K562 (cell line): ENCODE results near the gene CSNK1G1. TPM values are rescaled to one million over a fixed set of nuclear protein-coding genes. Genes with fewer than 3 reads are reported as not detected.

Source experiments
- ATAC-seq: fragments of 200-7000 bp; cut with Tn5 transposase; 3 replicates; pipeline ENCODE4 v1.9.1; 2020; ENCODE audit warnings: moderate library complexity
- BruUV-seq: library from RNA; stranded (reverse); fragments of 400-500 nt; replicated peaks from 2 replicates; lab custom pipeline; 2021; lab: Mats Ljungman, UMichigan
- CTCF ChIA-PET: fragments of 300-600 bp; formaldehyde crosslinking; extraction: SDS; loops from one replicate; lab custom pipeline; 2021; ENCODE audit warnings: low intra/inter-chr PET ratio; lab: Yijun Ruan, JAX
- POLR2A ChIA-PET: fragments of 300-600, 350-650 bp; sonication (Branson Sonifier 250); formaldehyde crosslinking; extraction: SDS; loops from one replicate; lab custom pipeline; 2021; ENCODE audit warnings: antibody characterized with exemption, inconsistent platforms; lab: Yijun Ruan, JAX
- DNase-seq, 4 experiments: peaks; one replicate each; pipeline versions ENCODE4 v3.0.0 to v3.0.0-alpha.2; 2011 to 2018; ENCODE audit warnings: low spot score in 3 of 4, mixed read lengths in 3 of 4; ENCODE audit errors: extremely low read depth in 1 of 4
- FAIRE-seq: peaks from 2 replicates; lab custom pipeline; 2011; peaks lifted over from hg19 to GRCh38; lab: Jason Lieb, UNC
- H2AFZ ChIP-seq: 2 replicates; pipeline ENCODE4 v1.6.0; 2011; ENCODE audit warnings: low read depth, low read length, control low read depth, inconsistent platforms
- H3K27ac ChIP-seq: fragments of 200-600 bp; 3 replicates; pipeline ENCODE4 v1.8.0; 2011; ENCODE audit warnings: low read depth, mild to moderate bottlenecking, control low read depth, inconsistent platforms, low read length, moderate library complexity, mixed read lengths; ENCODE audit errors: extremely low read depth
- H3K27me3 ChIP-seq, 2 experiments: fragments of 300-600 bp in 1 of 2; 2 replicates in 1 of 2; 3 replicates in 1 of 2; pipeline versions ENCODE4 v1.6.0 to v1.8.0; 2011; ENCODE audit warnings: inconsistent platforms in 2 of 2, low read length in 2 of 2, mild to moderate bottlenecking in 1 of 2, mixed read lengths in 1 of 2, moderate library complexity in 1 of 2; ENCODE audit not compliant: control insufficient read depth in 2 of 2, insufficient read depth in 2 of 2
- H3K36me3 ChIP-seq: fragments of 300-600 bp; 3 replicates; pipeline ENCODE4 v1.8.0; 2011; ENCODE audit warnings: mild to moderate bottlenecking, low read length, inconsistent platforms; ENCODE audit not compliant: control insufficient read depth, insufficient read depth
- H3K4me1 ChIP-seq, 2 experiments: fragments of 200-600 bp in 1 of 2; replicated peaks in 1 of 2; 2 replicates in 1 of 2; 3 replicates in 1 of 2; pipeline versions ENCODE4 v1.5.1 to v1.8.0; 2011; ENCODE audit warnings: inconsistent platforms in 2 of 2, low read length in 2 of 2, mild to moderate bottlenecking in 1 of 2, mixed read lengths in 1 of 2, moderate library complexity in 1 of 2; ENCODE audit not compliant: control insufficient read depth in 2 of 2, insufficient read depth in 2 of 2
- H3K4me2 ChIP-seq: 2 replicates; pipeline ENCODE4 v1.6.1; 2011; ENCODE audit warnings: low read length, control low read depth, inconsistent platforms, mixed read lengths; ENCODE audit not compliant: insufficient read depth
- H3K4me3 ChIP-seq: fragments of 200-600 bp; sonication (generic), shearing (Covaris generic); 2 replicates; pipeline ENCODE4 v1.5.1; 2016; ENCODE audit warnings: control low read depth, inconsistent platforms
- H3K79me2 ChIP-seq: fragments of 200-600 bp; 3 replicates; pipeline ENCODE4 v1.8.0; 2011; ENCODE audit warnings: low read length, inconsistent platforms; ENCODE audit not compliant: control insufficient read depth, insufficient read depth
- H3K9ac ChIP-seq, 2 experiments: 2 replicates each; pipeline versions ENCODE4 v1.6.0 to v1.6.1; 2011; ENCODE audit warnings: low read depth in 2 of 2, low read length in 2 of 2, control low read depth in 1 of 2, inconsistent platforms in 1 of 2, mild to moderate bottlenecking in 1 of 2, mixed read lengths in 1 of 2; ENCODE audit not compliant: insufficient read depth in 1 of 2
- H3K9me1 ChIP-seq: one replicate; pipeline ENCODE4 v1.6.0; 2011; ENCODE audit warnings: inconsistent platforms, mild to moderate bottlenecking, low read length, moderate library complexity; ENCODE audit not compliant: control insufficient read depth, insufficient read depth
- H3K9me3 ChIP-seq: replicated peaks from 2 replicates; pipeline ENCODE4 v1.5.1; 2011; ENCODE audit warnings: low read depth, low read length, inconsistent platforms; ENCODE audit not compliant: control insufficient read depth, insufficient read depth
- H4K20me1 ChIP-seq: replicated peaks from 2 replicates; pipeline ENCODE4 v1.6.1; 2011; ENCODE audit warnings: low read length, inconsistent platforms, mixed read lengths; ENCODE audit not compliant: control insufficient read depth, insufficient read depth
- DNMT1 ChIP-seq: fragments of 450-650 bp; IDR thresholded peaks from 2 replicates; pipeline ENCODE4 v1.6.1; 2016; ENCODE audit warnings: antibody characterized with exemption, mild to moderate bottlenecking
- ETV6 ChIP-seq, 3 experiments: fragments of 150-350 bp in 1 of 3; sonication (generic) in 1 of 3; formaldehyde crosslinking in 1 of 3; IDR thresholded peaks; 2 replicates each; pipeline versions ENCODE4 v1.6.1 to v1.8.0; 2014 to 2022; ENCODE audit warnings: borderline replicate concordance in 2 of 3, low read depth in 2 of 3, antibody characterized with exemption in 1 of 3, low read length in 1 of 3, mild to moderate bottlenecking in 1 of 3, missing genetic modification reagents in 1 of 3
- MCM7 ChIP-seq, 2 experiments: fragments of 450-650 bp; IDR thresholded peaks; 2 replicates each; pipeline ENCODE4 v1.6.1; 2016 to 2018
- MEF2D ChIP-seq: conservative IDR thresholded peaks from 2 replicates; pipeline ENCODE4 v1.6.1; 2016; ENCODE audit warnings: low read depth, missing genetic modification characterization, missing compliant biosample characterization
- NCOR1 ChIP-seq: fragments of 450-650 bp; IDR thresholded peaks from 2 replicates; pipeline ENCODE4 v1.6.1; 2016; ENCODE audit warnings: mild to moderate bottlenecking, moderate library complexity
- PCBP2 ChIP-seq: fragments of 200-400 bp; formaldehyde crosslinking; IDR thresholded peaks from 2 replicates; pipeline ENCODE4 v1.6.1; 2018; ENCODE audit warnings: low read length, low read depth, mild to moderate bottlenecking, moderate library complexity; ENCODE audit not compliant: poor library complexity, severe bottlenecking
- PRDM10 ChIP-seq: fragments of 450-650 bp; IDR thresholded peaks from 2 replicates; pipeline ENCODE4 v1.6.1; 2018; ENCODE audit not compliant: partially characterized antibody
- RAD51 ChIP-seq: fragments of 450-650 bp; IDR thresholded peaks from 2 replicates; pipeline ENCODE4 v1.7.1; 2016; ENCODE audit warnings: low read depth, mild to moderate bottlenecking, borderline replicate concordance
- RCOR1 ChIP-seq, 2 experiments: IDR thresholded peaks; 2 replicates each; pipeline ENCODE4 v1.6.1; 2012; ENCODE audit warnings: low read depth in 2 of 2, low read length in 2 of 2, borderline replicate concordance in 1 of 2, improper control_type of control experiment in 1 of 2
- SPI1 ChIP-seq: IDR thresholded peaks from 2 replicates; pipeline ENCODE4 v1.6.1; 2011; ENCODE audit warnings: low read depth, low read length, control low read depth, borderline replicate concordance
- ZNF239 ChIP-seq: fragments of 250-450 bp; sonication (Bioruptor Pico); IDR thresholded peaks from 2 replicates; pipeline ENCODE4 v1.4.0; 2020; ENCODE audit warnings: mild to moderate bottlenecking
- ZNF431 ChIP-seq: sonication (generic); formaldehyde crosslinking; IDR thresholded peaks from 2 replicates; pipeline ENCODE4 v1.8.0; 2022; ENCODE audit warnings: mild to moderate bottlenecking, missing genetic modification reagents
- ZNF696 ChIP-seq: fragments of 250-450 bp; sonication (Bioruptor Pico); conservative IDR thresholded peaks from 2 replicates; pipeline ENCODE4 v1.4.0; 2020; ENCODE audit warnings: mild to moderate bottlenecking, moderate library complexity
- WGBS: fragments of 100-300 bp; shearing (Covaris generic); methylation state at CpG from one replicate; pipeline ENCODE4 v1.1.6; 2016; ENCODE audit warnings: low coverage, mixed read lengths; ENCODE audit not compliant: insufficient coverage; ENCODE audit errors: missing lambda C conversion rate; 5-methylcytosine and 5-hydroxymethylcytosine counted together
- in situ Hi-C: fragments of 300-500 bp; cut with MboI; formaldehyde crosslinking; loops from 4 replicates; pipeline ENCODE4 v1.15.0; 2018; ENCODE audit warnings: inconsistent platforms, mixed read lengths
- intact Hi-C: fragments of 100-400 bp; cut with micrococcal nuclease; formaldehyde crosslinking; loops from 2 replicates; pipeline ENCODE4 v1.14.2; 2022
- polyA plus RNA-seq, 8 experiments: library from polyadenylated mRNA; depleted of rRNA in 4 of 8; stranded (reverse) in 5 of 8; unstranded in 3 of 8; fragments of >200 nt; fragmentation: Nextera tagmentation in 2 of 8; fragmentation: Illumina TruSeq in 1 of 8; extraction: Ambion mirVana in 2 of 8; extraction: Trizol in 1 of 8; gene quantifications; 2 replicates each; pipeline versions ENCODE4 v1.2.1 to v1.2.3, GENCODE V29; 2011 to 2014; ENCODE audit warnings: inconsistent platforms in 1 of 8, missing spikeins in 1 of 8
- total RNA-seq, 7 experiments: library from RNA; depleted of rRNA in 6 of 7; stranded (reverse); fragments of >200 nt in 6 of 7; fragmentation: Illumina TruSeq in 2 of 7; extraction: Trizol in 2 of 7; gene quantifications; 2 replicates each; pipeline versions ENCODE4 v1.2.1 to v1.2.3, GENCODE V29; 2011 to 2021; ENCODE audit warnings: low replicate concordance in 1 of 7
- TF ChIP-seq, protein P1 (sequence below): sonication (generic); formaldehyde crosslinking; IDR thresholded peaks from 2 replicates; pipeline ENCODE4 v1.8.1; 2022; ENCODE audit warnings: missing genetic modification reagents
- TF ChIP-seq, protein P2 (sequence below): fragments of 250-450 bp; sonication (Bioruptor Pico); IDR thresholded peaks from 2 replicates; pipeline ENCODE4 v1.5.0; 2021

CSNK1G1 gene
- total and polyA plus RNA-seq, 9 of the 15 experiments (the other 6 are each of a cell fraction or from before 2014, with no cell fraction given), result 4.5 to 18.5 (median 9.5) TPM

DNA sequence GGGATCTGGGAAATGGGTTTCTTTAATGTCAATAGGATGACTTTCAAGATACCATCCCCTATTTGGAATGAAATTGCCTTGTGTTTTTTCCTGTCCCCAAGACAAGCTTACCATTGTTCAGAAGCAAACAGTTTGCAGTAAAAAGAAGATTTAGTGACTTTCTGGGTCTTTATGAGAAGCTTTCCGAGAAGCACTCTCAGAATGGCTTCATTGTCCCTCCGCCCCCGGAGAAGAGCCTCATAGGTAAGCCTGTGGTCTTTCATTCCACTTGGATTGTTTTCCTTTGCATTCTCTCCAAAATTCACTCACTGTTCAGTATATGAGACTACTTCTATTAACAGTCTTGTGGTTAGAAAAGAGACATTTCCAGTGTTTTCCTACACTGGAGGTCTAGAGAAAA lies 230.0 kb downstream of the CSNK1G1 start (continued):
- TF ChIP-seq, protein P1, sequence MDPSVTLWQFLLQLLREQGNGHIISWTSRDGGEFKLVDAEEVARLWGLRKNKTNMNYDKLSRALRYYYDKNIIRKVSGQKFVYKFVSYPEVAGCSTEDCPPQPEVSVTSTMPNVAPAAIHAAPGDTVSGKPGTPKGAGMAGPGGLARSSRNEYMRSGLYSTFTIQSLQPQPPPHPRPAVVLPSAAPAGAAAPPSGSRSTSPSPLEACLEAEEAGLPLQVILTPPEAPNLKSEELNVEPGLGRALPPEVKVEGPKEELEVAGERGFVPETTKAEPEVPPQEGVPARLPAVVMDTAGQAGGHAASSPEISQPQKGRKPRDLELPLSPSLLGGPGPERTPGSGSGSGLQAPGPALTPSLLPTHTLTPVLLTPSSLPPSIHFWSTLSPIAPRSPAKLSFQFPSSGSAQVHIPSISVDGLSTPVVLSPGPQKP (CRISPR knock-in tag), result no peak
- TF ChIP-seq ETV6 (IDR thresholded peaks at IDR 0.05; ENCODE audit: borderline replicate concordance in 1 of 2, low read depth in 2 of 2, low read length in 1 of 2) (no peak), ETV6 (CRISPR knock-in tag; IDR thresholded peaks at IDR 0.05; ENCODE audit: borderline replicate concordance) (no peak), PCBP2 (no peak), ZNF696 (CRISPR knock-in tag) (no peak), MEF2D (tag) (no peak), MCM7 (IDR thresholded peaks at IDR 0.05) (no peak), DNMT1 (no peak), ZNF431 (CRISPR knock-in tag) (no peak), SPI1 (no peak)

DNA sequence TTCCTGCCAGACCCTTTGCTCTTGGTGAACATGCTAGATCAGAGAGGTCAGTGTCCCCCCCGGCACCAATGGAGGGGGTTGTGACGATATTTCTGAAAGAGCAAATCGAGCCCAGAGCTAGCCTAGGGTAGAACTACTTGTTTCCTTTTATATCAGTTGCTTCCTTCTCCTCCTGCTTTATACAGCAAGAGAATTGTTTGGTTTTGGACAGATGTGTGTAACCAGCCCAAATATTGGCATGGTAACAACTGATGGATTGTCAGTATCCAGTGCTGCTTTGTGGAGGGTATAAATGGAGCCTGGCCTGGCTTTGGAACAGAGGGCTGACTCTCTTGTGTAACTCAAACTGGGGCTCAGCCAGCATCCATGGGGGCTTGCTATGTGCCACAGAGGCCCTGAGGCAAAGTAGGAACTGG lies 233.0 kb downstream of the CSNK1G1 start:
- TSS peak; percentile 13 for BruUV-seq
- ChIA-PET POLR2A (interaction anchor here (0.9 to 2.2 kb wide), 5 partner anchors 9 to 40 kb away, joined by 3 to 11 read pairs (median 4); partner anchors contain the start of gene PPIB), CTCF (no interaction called here)
- intact Hi-C loops, result no loop called here
- Histone ChIP-seq H3K4me2 (no peak overlapping the region), H3K9me1 (no peaks in the 10 kb centered on the region), H3K79me2 (no peaks in the 10 kb centered on the region), H3K9ac (no peak overlapping the region), H3K9me3 (no peaks in the 10 kb centered on the region), H2AFZ (no peak overlapping the region), H3K36me3 (peaks cover 80% of the 10 kb centered on the region), H3K4me3 (no peak overlapping the region), H3K27me3 (no peaks in the 10 kb centered on the region), H4K20me1 (no peaks in the 10 kb centered on the region), H3K4me1 (no peaks in the 10 kb centered on the region), H3K27ac (no peak overlapping the region)
- DNase-seq (no peak), ATAC-seq (no peak), FAIRE-seq (no peak)
- in situ Hi-C loops, result no loop called here
- WGBS, result 88% methylated on average over 3 of the region's 3 CpGs
- TF ChIP-seq, protein P2, sequence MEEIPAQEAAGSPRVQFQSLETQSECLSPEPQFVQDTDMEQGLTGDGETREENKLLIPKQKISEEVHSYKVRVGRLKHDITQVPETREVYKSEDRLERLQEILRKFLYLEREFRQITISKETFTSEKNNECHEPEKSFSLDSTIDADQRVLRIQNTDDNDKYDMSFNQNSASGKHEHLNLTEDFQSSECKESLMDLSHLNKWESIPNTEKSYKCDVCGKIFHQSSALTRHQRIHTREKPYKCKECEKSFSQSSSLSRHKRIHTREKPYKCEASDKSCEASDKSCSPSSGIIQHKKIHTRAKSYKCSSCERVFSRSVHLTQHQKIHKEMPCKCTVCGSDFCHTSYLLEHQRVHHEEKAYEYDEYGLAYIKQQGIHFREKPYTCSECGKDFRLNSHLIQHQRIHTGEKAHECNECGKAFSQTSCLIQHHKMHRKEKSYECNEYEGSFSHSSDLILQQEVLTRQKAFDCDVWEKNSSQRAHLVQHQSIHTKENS (CRISPR knock-in tag), result no peak
- TF ChIP-seq PRDM10, result no peak
- TF ChIP-seq RCOR1 (IDR thresholded peaks at IDR 0.05; ENCODE audit: borderline replicate concordance in 1 of 2, low read depth in 2 of 2, low read length in 2 of 2), result no peak
- no peak for TF ChIP-seq NCOR1
- no peak for TF ChIP-seq ZNF239
- no peak for TF ChIP-seq RAD51
